ENCODE data around the gene HIF3A.
"Not testable (repeated sequence)": the region's sequence is repeated elsewhere in the genome, so short reads cannot be mapped to it uniquely, and the experiment has no call there.

Gene HIF3A

GRCh38 chr19:46296722-46297461 lies at the start of gene HIF3A:
HIF3A (plus strand) TSS chr19:46297042; CDS start chr19:46297077, 35 bp downstream.
- DNase-seq (ENCODE audit: low read depth), result no peak

DNA sequence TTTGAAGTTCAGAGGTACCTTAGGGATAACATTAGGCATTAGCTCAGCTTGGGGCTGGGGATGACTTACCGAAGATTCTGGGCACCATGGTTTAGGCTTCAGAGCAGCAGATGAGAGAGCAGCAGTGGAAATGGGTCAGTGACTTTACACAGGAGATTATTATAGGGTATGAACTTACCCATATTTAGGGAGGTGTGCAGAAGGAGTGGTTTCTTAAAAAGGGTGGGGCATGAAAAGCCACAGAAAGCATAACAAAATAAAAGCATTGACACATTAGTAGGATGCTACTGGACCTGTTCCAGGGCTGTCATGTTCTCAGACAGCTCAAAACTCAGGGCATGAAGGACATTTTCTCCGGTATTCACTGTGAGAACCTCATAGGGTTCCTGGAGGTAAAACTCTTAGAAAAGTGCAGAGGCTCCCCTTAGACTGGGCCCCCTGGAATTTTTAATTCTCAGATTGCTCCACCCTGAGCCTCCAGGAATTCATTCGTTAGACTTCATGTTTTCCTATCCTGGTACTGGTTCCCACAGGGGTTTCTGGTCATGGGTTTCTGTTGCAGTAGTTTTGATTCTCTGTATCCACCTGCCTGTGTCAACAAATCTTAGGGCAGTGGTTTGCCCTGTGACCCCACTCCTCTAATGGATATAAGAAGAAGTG lies 46.6 kb upstream of the HIF3A start:
- no peak for DNase-seq (ENCODE audit: low read depth)

DNA sequence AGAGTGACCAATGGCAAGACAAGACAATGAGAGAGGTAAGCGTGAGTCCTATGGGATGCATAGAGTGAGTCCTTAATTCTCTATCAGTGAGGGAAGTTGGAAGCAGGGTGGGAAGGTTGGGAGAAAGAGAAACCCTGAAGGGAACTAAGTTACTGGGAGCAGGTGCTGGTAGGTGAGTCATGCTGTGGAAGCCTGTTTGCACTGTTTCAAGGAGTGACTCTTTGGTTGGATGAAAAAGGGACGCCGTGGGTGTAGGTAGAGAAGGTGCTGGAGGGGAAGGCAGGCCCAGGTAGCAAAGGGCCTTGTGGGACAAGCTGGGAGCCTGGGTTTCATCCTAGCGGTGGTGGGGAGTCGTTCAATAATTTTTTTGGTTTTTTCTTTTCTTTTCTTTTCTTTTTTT lies 45.4 kb upstream of the HIF3A start:
- DNase-seq (ENCODE audit: low read depth), result no peak

DNA sequence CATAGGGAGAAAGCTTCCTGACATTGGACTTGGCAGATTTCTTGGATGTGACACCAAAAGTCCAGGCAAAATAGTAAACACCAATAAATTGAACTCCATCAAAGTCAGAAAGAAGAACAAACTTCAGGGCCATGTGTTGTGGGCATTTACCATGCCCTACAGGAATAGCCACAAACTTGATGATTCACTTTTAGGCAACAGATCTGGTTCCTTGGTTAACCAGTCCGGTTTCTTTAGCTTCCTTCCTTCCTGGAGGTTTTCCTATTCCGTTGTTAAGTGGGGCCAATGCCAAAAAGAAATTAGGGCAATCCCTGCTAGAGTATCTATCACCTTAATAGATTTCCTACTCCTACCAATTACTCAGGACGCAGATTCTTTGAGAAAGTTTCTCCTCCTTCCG lies 42.1 kb upstream of the HIF3A start:
- DNase-seq (ENCODE audit: low read depth), result no peak

GRCh38 chr19:46256855-46257254 lies 40.0 kb upstream of the HIF3A start:
- no peak for DNase-seq (ENCODE audit: low read depth)

DNA sequence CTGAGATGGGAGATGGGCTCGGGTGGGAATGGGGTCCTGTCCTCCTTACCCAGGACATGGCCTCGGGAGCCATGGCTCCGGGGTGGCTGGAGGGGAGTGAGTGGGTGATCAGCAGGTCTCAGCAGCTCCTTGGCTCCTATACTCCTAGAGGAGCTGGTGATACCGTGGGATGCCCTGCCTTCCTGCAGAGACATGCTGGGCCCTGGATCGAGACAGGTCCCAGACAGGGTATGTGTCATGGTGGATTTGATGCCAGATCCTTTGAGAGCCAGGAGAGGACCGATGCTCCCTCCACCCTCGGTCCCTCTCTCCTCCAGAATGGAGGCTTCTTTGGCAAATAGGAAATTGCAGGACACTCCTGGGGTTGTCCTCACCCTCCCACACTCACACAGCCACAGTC lies 35.3 kb upstream of the HIF3A start:
- not testable (repeated sequence) for DNase-seq (ENCODE audit: low read depth)

DNA sequence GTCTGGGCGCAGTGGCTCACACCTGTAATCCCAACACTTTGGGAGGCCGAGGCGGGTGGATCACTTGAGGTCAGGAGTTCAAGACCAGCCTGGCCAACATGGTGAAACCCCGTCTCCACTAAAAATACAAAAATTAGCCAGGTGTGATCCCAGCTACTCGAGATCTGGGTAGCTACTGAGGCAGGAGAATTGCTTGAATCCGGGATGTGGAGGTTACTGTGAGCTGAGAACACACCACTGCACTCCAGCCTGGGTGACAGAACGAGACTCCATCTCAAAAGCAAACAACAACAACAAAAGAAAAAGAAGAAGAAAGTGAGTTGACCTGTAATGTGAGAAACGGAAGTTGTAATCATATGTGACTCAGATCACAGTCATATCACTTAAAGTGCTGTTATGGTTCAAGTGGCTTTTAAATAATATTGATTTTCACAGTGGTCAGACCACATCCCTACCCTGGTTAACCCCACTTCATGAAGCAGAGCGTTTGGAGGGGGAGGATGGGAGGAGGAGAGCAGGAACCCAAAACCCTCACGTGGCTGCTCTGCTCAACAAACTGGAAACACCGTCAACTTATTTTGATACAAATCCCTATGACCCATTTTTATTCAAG lies 34.1 kb upstream of the HIF3A start:
- DNase-seq (ENCODE audit: low read depth), result not testable (repeated sequence)

GRCh38 chr19:46264801-46265200 lies 32.0 kb upstream of the HIF3A start:
- not testable (repeated sequence) for DNase-seq (ENCODE audit: low read depth)

- no peak for DNase-seq (ENCODE audit: low read depth)
Observed at GRCh38 chr19:46265217-46265828, 31.5 kb upstream of the HIF3A start.

- no peak for DNase-seq (ENCODE audit: low read depth)
Observed at GRCh38 chr19:46269101-46269500, 27.7 kb upstream of the HIF3A start.

DNA sequence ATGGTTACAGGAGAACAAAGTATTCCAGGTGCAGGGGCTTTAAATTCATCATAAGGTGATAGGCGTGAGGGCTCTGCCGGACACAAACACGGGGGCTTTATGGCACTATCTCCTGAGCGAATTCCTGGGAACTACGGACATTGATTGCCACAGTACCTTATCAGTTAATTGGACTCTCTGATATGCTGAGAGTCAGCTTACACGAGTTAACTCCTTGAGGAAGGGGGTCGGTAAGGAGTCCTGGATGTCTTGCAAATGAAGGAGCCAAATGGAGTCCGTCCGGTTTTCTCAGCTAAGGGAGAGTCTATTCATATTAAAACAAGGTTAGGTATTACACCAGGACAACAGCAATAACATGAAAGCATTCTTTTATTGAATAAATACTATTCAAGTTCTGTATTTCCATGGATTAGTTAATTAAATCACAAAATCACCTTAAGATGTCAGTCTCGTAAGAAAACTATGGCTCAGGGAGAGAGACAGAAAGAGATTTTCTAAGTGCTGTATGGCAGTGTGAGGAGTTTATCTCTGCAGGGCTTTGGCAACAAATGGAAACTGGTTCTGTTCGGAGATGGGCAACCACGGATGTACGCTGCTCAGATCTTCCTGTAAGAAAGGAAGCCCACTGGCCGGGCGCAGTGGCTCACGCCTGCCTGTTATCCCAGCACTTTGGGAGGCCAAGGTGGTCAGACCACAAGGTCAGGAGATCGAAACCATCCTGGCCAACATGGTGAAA lies 26.2 kb upstream of the HIF3A start:
- DNase-seq (ENCODE audit: low read depth), result no peak

DNA sequence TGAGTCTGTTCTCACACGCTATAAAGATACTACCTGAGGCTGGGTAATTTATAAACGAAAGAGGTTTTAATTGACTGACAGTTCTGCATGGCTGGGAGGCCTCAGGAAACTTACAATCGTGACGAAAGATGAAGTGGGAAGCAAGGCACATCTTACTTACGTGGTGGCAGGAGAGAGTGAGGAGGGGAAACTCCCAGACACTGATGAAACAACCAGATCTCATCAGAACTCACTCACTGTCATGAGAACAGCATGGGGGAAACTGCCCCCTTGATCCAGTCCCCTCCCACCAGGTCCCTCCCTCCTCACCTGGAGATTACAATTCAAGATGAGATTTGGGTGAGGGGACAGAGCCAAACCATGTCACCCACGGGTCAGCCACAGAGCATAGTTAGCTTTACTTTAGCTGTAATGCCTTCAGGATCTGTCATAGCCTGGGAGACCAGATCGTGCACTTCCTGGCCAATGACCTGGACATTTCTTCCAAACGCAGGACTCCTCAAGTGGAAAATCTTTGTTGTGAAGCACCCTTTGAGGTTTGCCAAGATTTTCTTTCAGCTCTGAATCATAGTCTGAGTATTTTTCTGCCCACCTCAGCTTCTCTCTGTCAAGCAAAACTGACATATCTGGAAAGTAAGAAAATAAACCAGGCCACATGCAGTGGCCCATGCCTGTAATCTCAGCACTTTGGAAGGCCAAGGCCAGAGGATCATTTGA lies 25.2 kb upstream of the HIF3A start:
- DNase-seq (ENCODE audit: low read depth), result no peak

GRCh38 chr19:46273931-46274330 lies 22.9 kb upstream of the HIF3A start:
- DNase-seq (ENCODE audit: low read depth), result not testable (repeated sequence)

GRCh38 chr19:46279177-46279576 lies 17.7 kb upstream of the HIF3A start:
- no peak for DNase-seq (ENCODE audit: low read depth)

GRCh38 chr19:46283771-46284170 lies 13.1 kb upstream of the HIF3A start:
- no peak for DNase-seq (ENCODE audit: low read depth)

DNA sequence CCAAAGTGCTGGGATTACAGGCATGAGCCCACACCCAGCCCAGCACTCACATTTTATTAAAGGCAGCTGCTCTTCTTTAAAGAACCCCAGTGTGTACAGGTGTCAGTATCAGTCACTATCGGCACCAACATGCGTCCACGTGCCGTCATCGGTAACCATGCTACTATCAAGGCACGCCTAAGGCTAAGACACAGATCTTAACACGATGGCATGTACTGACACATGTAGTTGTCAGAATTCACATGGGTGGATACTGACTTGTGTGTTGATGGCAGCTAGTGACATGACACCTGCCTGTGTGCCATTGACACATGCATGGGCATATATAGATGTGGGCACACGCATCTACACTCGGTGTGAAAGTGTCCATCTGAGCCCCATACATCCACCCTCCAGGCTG lies 12.2 kb upstream of the HIF3A start:
- DNase-seq (ENCODE audit: low read depth), result no peak

GRCh38 chr19:46287585-46287984 lies 9.3 kb upstream of the HIF3A start:
- DNase-seq (ENCODE audit: low read depth), result no peak

GRCh38 chr19:46288896-46289588 lies 7.8 kb upstream of the HIF3A start:
- no peak for DNase-seq (ENCODE audit: low read depth)

DNA sequence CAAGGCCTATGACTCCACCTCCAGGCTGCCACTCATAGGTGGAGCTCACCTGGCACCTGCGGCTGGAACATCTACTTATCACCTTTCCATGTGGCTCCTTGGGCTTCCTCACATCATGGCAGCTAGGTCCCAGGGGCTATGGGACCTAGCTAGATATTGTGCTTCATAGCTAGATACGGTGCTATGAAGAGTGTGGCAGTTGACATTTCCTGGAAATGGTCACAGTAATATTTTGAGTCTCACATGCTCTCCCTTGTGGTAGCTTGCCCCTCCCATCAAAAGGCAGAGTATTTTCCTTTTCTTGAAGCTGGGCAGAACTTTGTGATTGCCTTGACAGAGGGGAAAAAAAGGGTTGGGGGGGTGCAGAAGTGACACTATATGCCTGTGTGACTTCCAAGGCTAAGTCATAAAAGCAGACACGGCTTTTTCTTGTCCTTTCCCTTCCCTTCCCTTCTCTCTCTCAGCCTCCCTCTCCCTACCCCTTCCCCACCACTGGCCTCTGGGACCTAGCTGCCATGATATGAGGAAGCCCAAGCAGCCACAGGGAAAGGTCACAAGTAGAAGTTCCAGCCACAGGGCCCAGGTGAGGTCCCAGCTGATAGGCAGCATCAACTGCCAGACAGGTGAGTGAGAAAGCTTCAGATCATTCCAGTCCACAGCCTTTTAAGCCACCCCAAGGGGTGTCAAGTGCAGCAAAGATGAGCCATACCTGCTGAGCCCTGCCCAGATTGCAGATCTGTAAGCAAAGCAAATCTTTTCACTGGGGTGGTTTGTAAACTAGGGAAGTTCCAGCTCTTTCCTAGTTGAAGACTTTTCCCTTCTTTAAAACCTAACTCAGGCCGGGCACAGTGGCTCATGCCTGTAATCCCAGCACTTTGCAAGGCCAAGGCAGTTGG lies 6.9 kb upstream of the HIF3A start:
- no peak for DNase-seq (ENCODE audit: low read depth)

DNA sequence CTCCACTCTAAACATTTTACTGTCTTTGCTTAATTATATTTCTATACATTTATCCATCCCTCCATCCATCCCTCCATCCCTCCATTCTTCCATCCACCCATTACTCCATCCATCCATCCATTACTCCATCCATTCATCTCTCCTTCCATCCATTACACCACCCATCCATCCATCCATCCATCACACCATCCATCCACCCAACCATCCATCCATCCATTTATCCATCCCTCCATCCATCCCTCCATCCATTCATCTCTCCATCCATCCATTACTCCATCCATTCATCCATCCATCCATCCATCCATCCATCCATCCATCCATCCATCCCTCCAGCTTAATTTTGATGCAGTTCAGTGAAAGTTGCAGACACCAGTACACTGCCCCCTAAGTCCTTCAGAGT lies 5.0 kb upstream of the HIF3A start:
- no peak for DNase-seq (ENCODE audit: low read depth)
